ENCODE results near the gene SNTB2.
"Not testable (repeated sequence)": the region's sequence is repeated elsewhere in the genome, so short reads cannot be mapped to it uniquely, and the experiment has no call there.

The SNTB2 gene

DNA sequence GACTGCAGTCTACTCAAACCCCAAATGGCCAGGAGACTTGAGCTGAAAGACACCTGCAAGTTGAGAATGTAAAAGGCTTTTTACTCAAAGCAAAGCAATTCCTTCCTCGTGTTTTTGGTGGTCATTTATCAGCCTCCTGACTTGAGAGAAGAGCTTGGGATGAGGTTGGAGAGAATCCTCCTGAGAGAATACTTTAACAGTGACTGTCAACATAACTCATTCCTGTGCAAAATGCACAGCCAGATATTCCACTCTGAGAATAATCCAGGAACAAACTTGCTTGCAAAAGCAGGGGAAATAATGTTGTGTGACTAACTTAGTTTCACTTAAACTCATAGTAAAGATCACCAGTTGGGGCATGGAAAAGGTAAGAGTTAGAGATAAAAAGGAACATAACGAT is 53.4 kb downstream of the SNTB2 start:
- TF ChIP-seq CTCF (IDR thresholded peaks at IDR 0.05) = no peak
- Histone ChIP-seq H3K9me3 (no peaks in the 10 kb centered on the region), H3K27ac (no peak overlapping the region), H3K4me1 (peaks cover 0 to 23% (median 8%) of the 10 kb centered on the region in 4 donors), H3K27me3 (no peaks in the 10 kb centered on the region), H3K36me3 (peaks cover 0 to 2% (median 1%) of the 10 kb centered on the region in 3 donors), H3K4me3 (no peak overlapping the region)
- intact Hi-C loops (cut with DNase I; ENCODE audit: low total_unique reads) = no loop called here
- DNase-seq = no peak

DNA sequence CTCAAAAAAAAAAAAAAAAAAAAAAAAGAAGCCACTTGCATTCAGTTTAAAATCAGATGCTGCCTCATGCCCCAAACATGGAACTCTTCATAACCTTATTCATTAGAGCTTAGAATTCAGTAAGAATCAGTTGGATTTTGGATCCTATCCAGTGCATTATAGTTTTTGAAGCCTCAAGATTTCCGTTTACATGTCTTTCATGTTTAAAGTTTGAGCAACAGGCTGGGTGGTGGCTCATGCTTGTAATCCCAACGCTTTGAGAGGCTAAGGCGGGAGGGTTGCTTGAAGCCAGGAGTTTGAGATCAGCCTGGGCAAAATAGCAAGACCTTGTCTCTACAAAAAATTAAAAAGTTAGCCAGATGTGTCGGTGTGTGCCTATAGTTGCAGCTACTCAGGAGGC is 55.0 kb downstream of the SNTB2 start:
- intact Hi-C loops (cut with DNase I; ENCODE audit: low total_unique reads) = no loop called here
- DNase-seq = no peak

DNA sequence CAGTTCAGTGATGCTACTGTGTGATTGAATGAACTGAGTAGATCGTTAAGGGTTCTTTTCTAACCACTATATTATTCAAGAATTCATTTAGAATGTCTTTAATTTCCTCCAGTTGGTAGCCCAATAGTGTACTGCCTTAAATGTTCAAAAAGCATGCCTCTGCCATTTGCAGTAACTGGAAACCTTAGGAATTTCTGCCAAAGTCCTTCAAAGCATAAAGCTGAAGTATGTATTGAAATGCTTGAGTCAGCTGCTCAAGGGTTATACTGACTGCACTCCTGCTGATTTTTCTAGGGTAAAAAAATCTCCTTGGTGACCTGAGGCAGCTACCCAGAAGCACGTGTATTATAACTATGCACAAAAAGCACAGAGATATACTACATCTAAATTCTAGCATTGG is 56.5 kb downstream of the SNTB2 start:
- Histone ChIP-seq H3K4me3 (no peak overlapping the region), H3K27me3 (no peaks in the 10 kb centered on the region), H3K27ac (no peak overlapping the region), H3K9me3 (no peaks in the 10 kb centered on the region), H3K36me3 (peaks cover 13 to 20% (median 17%) of the 10 kb centered on the region in 3 donors), H3K4me1 (peaks cover 0 to 12% (median 4%) of the 10 kb centered on the region in 4 donors)
- intact Hi-C loops (cut with DNase I; ENCODE audit: low total_unique reads) = no loop called here
- DNase-seq = no peak
- TF ChIP-seq CTCF (IDR thresholded peaks at IDR 0.05) = no peak

More for the DNA sequence above, 55.0 kb downstream of the SNTB2 start:
- Histone ChIP-seq H3K4me1 (peaks cover 0 to 18% (median 8%) of the 10 kb centered on the region in 4 donors), H3K27ac (no peak overlapping the region), H3K4me3 (no peak overlapping the region), H3K9me3 (no peaks in the 10 kb centered on the region), H3K36me3 (peaks cover 6 to 8% (median 7%) of the 10 kb centered on the region in 3 donors), H3K27me3 (no peaks in the 10 kb centered on the region)
- TF ChIP-seq CTCF (IDR thresholded peaks at IDR 0.05) = no peak

DNA sequence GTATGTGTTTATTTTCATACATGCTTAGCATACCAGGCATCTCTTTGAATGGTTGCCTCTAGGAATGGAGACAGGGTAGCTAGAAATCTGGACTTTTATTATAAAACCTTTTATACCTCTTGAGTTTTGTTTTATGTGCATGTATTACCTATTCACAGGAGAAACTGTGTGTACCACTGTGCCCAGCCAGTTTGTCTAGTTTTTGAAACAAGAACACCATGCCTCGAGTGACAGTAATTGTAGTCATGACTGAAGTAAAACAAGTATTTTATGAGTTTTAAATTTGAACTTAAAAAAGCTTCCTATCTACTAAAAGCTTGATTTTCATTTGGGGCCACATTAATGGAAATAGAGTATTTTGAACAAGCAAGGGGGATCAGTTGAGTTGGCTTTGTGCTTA is 57.4 kb downstream of the SNTB2 start:
- no peak overlapping the region for H3K4me3 ChIP-seq
- intact Hi-C loops (cut with DNase I; ENCODE audit: low total_unique reads) = no loop called here
- peaks cover 13 to 21% (median 21%) of the 10 kb centered on the region in 3 donors for H3K36me3 ChIP-seq
- H3K4me1 ChIP-seq = peaks cover 0 to 7% (median 3%) of the 10 kb centered on the region in 4 donors
- H3K9me3 ChIP-seq = no peaks in the 10 kb centered on the region
- no peak overlapping the region for H3K27ac ChIP-seq
- H3K27me3 ChIP-seq = no peaks in the 10 kb centered on the region
- DNase-seq = no peak
- TF ChIP-seq CTCF (IDR thresholded peaks at IDR 0.05) = no peak

GRCh38 chr16:69250081-69250480 is 63.1 kb downstream of the SNTB2 start:
- H3K36me3 ChIP-seq = peaks cover 13 to 25% (median 25%) of the 10 kb centered on the region in 3 donors
- H3K9me3 ChIP-seq = no peaks in the 10 kb centered on the region
- DNase-seq = no peak
- H3K27ac ChIP-seq = no peak overlapping the region
- no peak overlapping the region for H3K4me3 ChIP-seq
- H3K27me3 ChIP-seq = no peaks in the 10 kb centered on the region
- peaks cover 0 to 13% (median 8%) of the 10 kb centered on the region in 4 donors for H3K4me1 ChIP-seq
- TF ChIP-seq CTCF (IDR thresholded peaks at IDR 0.05) = no peak
- intact Hi-C loops (cut with DNase I; ENCODE audit: low total_unique reads) = no loop called here

DNA sequence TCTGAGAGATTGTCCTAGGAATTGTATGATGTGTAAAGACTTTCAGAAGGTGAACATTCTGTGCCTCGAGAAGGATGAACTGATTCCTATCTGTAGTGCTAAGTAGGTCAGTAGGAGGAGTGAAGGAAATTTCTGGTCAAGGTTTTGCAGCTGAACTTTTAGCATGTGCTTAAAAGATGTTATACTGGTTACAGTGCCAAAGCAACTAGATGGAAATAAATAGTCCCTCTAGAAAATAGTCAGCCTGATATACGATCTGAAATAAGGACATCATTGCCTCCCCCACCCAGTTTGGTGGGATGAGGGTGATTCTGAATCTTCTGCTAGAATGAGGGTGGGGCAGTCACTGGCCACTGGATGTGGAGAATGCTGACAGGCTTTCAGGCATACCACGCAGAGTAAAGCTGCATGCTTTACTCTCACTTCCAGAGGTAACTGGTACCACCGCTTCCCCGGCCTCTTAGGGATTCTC is 66.9 kb downstream of the SNTB2 start:
- Histone ChIP-seq H3K4me3 (no peak overlapping the region), H3K27me3 (no peaks in the 10 kb centered on the region), H3K9me3 (no peaks in the 10 kb centered on the region), H3K27ac (peak overlapping the region; percentile 22 to 36), H3K4me1 (peaks cover 0 to 13% (median 8%) of the 10 kb centered on the region in 4 donors), H3K36me3 (peaks cover 0 to 8% (median 4%) of the 10 kb centered on the region in 3 donors)
- TF ChIP-seq CTCF (IDR thresholded peaks at IDR 0.05) = no peak
- DNase-seq = no peak
- intact Hi-C loops (cut with DNase I; ENCODE audit: low total_unique reads) = no loop called here

DNA sequence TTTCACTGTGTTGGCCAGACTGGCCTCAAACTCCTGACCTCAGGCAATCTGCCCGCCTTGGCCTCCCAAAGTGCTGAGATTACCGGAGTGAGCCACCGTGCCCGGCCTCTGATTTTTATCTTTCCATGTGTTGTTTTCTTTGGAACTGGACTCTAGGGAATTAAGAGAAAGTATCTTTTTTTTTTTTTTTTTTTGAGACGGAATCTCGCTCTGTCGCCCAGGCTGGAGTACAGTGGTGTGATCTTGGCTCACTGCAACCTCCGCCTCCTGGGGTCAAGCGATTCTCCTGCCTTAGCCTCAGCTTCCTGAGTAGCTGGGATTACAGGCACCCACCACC is 72.4 kb downstream of the SNTB2 start:
- H3K27ac ChIP-seq; H3K4me3 ChIP-seq; DNase-seq; intact Hi-C loops (cut with DNase I; ENCODE audit: low total_unique reads); H3K4me1 ChIP-seq; H3K9me3 ChIP-seq; H3K27me3 ChIP-seq: not testable (repeated sequence)
- H3K36me3 ChIP-seq = peaks cover 4 to 12% (median 10%) of the 10 kb centered on the region in 3 donors

Data from tibial artery (tissue), 4 donors.